SH-SY5Y (cell line): Measurements from ENCODE around the gene SPAAR.

Source experiments
- GATA2 ChIP-seq: IDR thresholded peaks from 2 replicates; pipeline ENCODE4 v1.6.1; 2011; ENCODE audit warnings: mild to moderate bottlenecking, low read depth, low read length
- GATA3 ChIP-seq: IDR thresholded peaks from 2 replicates; pipeline ENCODE4 v1.6.1; 2011; ENCODE audit warnings: low read depth, mild to moderate bottlenecking, low read length, moderate library complexity

DNA sequence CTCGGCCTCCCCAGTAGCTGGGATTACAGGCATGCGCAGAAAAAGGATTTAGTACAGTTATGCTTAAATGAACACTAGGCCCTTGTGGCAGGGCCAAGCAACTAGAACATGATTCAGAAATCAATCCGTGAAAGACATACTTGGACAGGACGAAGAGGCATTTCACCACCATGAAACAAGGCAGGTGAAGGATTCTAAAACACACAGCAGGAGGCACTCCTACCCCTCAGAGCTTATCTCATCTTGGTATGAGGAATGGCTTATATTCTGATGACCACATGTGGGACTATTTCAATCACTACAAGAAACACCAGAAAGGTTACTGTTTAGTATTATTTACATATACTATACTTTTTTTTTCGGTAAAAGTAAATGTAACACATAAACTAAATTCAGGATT is 33.0 kb downstream of the SPAAR start:
- TF ChIP-seq GATA2 (no peak), GATA3 (no peak)
